HepG2 (cell line): ENCODE results near the gene HEATR1. TPM values are rescaled to one million over a fixed set of nuclear protein-coding genes. Genes with fewer than 3 reads are reported as not detected.

Source experiments
- AHR ChIP-seq: IDR thresholded peaks from 2 replicates; pipeline ENCODE4 v1.6.1; 2018; ENCODE audit warnings: missing genetic modification reagents, missing compliant biosample characterization
- ATF4 ChIP-seq, 2 experiments: fragments of 450-650 bp in 1 of 2; sonication (generic) in 1 of 2; formaldehyde crosslinking; IDR thresholded peaks; 2 replicates each; pipeline versions ENCODE4 v1.5.0 to v1.8.0; 2020 to 2022; ENCODE audit warnings: mild to moderate bottlenecking in 1 of 2, missing genetic modification reagents in 1 of 2
- CAMTA2 ChIP-seq: sonication (generic); formaldehyde crosslinking; IDR thresholded peaks from 2 replicates; pipeline ENCODE4 v1.4.0; 2020; ENCODE audit warnings: mild to moderate bottlenecking, missing genetic modification reagents, borderline replicate concordance
- CREB1 ChIP-seq, 2 experiments: fragments of 450-650 bp in 1 of 2; IDR thresholded peaks; 2 replicates each; pipeline ENCODE4 v1.6.1; 2016 to 2017; ENCODE audit warnings: control low read depth in 1 of 2, mild to moderate bottlenecking in 1 of 2, missing compliant biosample characterization in 1 of 2, missing genetic modification characterization in 1 of 2
- DNMT1 ChIP-seq: sonication (generic); formaldehyde crosslinking; IDR thresholded peaks from 2 replicates; pipeline ENCODE4 v1.5.1; 2020; ENCODE audit warnings: mild to moderate bottlenecking, missing genetic modification reagents
- GTF2F1 ChIP-seq: fragments of 150-350 bp; IDR thresholded peaks from 2 replicates; pipeline ENCODE4 v1.6.1; 2014; ENCODE audit warnings: low read length
- HHEX ChIP-seq: IDR thresholded peaks from 2 replicates; pipeline ENCODE4 v1.6.1; 2016; ENCODE audit warnings: control low read depth
- MAZ ChIP-seq, 2 experiments: sonication (generic) in 1 of 2; formaldehyde crosslinking in 1 of 2; IDR thresholded peaks; 2 replicates each; pipeline versions ENCODE4 v1.5.0 to v1.6.1; 2012 to 2020; ENCODE audit warnings: low read depth in 2 of 2, mild to moderate bottlenecking in 2 of 2, borderline replicate concordance in 1 of 2, improper control_type of control experiment in 1 of 2, low read length in 1 of 2, missing genetic modification reagents in 1 of 2, moderate library complexity in 1 of 2
- MZF1 ChIP-seq: sonication (generic); formaldehyde crosslinking; IDR thresholded peaks from 2 replicates; pipeline ENCODE4 v1.8.1; 2023; ENCODE audit warnings: mild to moderate bottlenecking, missing genetic modification reagents, borderline replicate concordance
- NBN ChIP-seq: fragments of 450-650 bp; conservative IDR thresholded peaks from 2 replicates; pipeline ENCODE4 v1.6.1; 2017
- NCOA2 ChIP-seq: sonication (generic); formaldehyde crosslinking; IDR thresholded peaks from 2 replicates; pipeline ENCODE4 v1.8.0; 2022; ENCODE audit warnings: inconsistent platforms
- NR3C1 ChIP-seq: sonication (generic); formaldehyde crosslinking; IDR thresholded peaks from 2 replicates; pipeline ENCODE4 v1.4.0; 2020; ENCODE audit warnings: missing genetic modification reagents
- POLR2AphosphoS5 ChIP-seq: IDR thresholded peaks from 2 replicates; pipeline ENCODE4 v1.6.1; 2012; ENCODE audit warnings: low read depth, low read length
- TFDP2 ChIP-seq: sonication (generic); formaldehyde crosslinking; IDR thresholded peaks from 2 replicates; pipeline ENCODE4 v1.4.0; 2020; ENCODE audit warnings: missing genetic modification reagents
- ZFP37 ChIP-seq: sonication (generic); formaldehyde crosslinking; IDR thresholded peaks from 2 replicates; pipeline ENCODE4 v1.4.0; 2020; ENCODE audit warnings: missing genetic modification reagents, borderline replicate concordance
- ZFX ChIP-seq: sonication (generic); formaldehyde crosslinking; IDR thresholded peaks from 2 replicates; pipeline ENCODE4 v1.4.0; 2020; ENCODE audit warnings: mild to moderate bottlenecking, low read depth, missing genetic modification reagents, moderate library complexity
- ZNF143 ChIP-seq: sonication (generic); formaldehyde crosslinking; IDR thresholded peaks from 2 replicates; pipeline ENCODE4 v1.4.0; 2020; ENCODE audit warnings: missing genetic modification reagents
- ZNF780A ChIP-seq: sonication (generic); formaldehyde crosslinking; IDR thresholded peaks from 2 replicates; pipeline ENCODE4 v1.8.0; 2022; ENCODE audit warnings: mild to moderate bottlenecking, missing genetic modification reagents, moderate library complexity
- polyA plus RNA-seq, 8 experiments: library from polyadenylated mRNA; depleted of rRNA in 3 of 8; stranded (reverse) in 7 of 8; unstranded in 1 of 8; fragments of >200 nt; fragmentation: Illumina TruSeq in 4 of 8; extraction: Trizol in 4 of 8; gene quantifications; 2 replicates each; pipeline versions ENCODE4 v1.2.1 to v1.2.3, GENCODE V29; 2011 to 2016; ENCODE audit warnings: low read depth in 4 of 8, missing spikeins in 1 of 8, mixed read lengths in 1 of 8; ENCODE audit not compliant: insufficient read depth in 1 of 8
- total RNA-seq, 5 experiments: library from RNA; depleted of rRNA; stranded (reverse); fragments of >200 nt; fragmentation: Illumina TruSeq; extraction: Trizol; gene quantifications; 2 replicates each; pipeline ENCODE4 v1.2.3, GENCODE V29; 2016; ENCODE audit warnings: low read depth in 1 of 5
- TF ChIP-seq, protein P1 (sequence below): sonication (generic); formaldehyde crosslinking; IDR thresholded peaks from 2 replicates; pipeline ENCODE4 v1.4.0; 2020; ENCODE audit warnings: mild to moderate bottlenecking, missing genetic modification reagents, borderline replicate concordance
- TF ChIP-seq, protein P2 (sequence below), 2 experiments: sonication (generic) in 1 of 2; formaldehyde crosslinking in 1 of 2; IDR thresholded peaks; 2 replicates each; pipeline versions ENCODE4 v1.5.1 to v1.6.1; 2011 to 2020; ENCODE audit warnings: borderline replicate concordance in 1 of 2, low read depth in 1 of 2, low read length in 1 of 2, mild to moderate bottlenecking in 1 of 2, missing genetic modification reagents in 1 of 2, moderate library complexity in 1 of 2

The HEATR1 gene
- total and polyA plus RNA-seq, 2 of the 13 experiments (the other 11 are each of a cell fraction or from before 2014, with no cell fraction given), result 10.2 to 45.8 TPM

DNA sequence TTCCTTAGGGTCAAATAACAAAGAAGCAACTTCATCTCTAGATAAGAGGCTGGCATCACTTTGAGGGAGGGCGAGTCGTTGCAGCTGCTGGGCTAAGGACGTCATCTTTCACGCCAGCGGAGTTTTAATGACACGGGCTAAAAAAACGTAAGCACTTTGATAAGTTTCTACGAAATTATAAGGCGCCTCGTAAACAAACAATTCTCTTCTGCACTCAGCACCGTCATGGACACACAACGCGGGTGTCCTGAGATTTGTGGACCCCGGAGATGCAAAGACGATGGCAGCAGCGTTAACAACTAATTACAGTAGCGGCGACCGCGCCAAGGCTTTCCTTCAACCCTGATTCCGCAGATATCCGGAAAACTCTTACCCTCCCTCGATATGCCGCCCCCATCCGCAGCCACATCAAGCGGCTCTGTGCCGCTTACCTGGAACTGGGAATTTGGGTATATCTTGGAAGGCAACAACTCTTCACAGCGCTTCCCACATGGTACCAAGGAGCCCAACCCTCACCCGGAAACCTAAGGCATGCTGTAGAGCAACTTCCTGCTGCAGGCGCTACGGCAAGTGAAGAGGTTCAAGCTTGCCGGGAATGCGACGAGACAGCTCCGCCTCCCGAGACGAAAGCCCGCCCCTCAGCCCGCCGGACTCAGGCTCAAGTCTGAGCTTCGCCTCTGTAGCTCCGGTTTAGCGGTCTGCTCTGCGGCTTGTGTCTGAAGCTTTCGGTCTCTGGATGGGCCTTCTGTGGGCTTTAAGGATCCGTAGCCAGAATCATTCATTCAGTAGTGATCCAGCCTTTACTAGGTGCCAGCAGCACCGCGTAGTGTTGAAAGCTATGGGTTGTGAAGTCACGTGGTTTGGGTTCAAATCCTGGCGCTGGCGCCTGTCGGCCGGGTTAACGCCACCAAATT, at the start of gene HEATR1 (continued):
- TF ChIP-seq, protein P1, sequence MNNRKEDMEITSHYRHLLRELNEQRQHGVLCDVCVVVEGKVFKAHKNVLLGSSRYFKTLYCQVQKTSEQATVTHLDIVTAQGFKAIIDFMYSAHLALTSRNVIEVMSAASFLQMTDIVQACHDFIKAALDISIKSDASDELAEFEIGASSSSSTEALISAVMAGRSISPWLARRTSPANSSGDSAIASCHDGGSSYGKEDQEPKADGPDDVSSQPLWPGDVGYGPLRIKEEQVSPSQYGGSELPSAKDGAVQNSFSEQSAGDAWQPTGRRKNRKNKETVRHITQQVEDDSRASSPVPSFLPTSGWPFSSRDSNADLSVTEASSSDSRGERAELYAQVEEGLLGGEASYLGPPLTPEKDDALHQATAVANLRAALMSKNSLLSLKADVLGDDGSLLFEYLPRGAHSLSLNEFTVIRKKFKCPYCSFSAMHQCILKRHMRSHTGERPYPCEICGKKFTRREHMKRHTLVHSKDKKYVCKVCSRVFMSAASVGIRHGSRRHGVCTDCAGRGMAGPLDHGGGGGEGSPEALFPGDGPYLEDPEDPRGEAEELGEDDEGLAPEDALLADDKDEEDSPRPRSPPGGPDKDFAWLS, result no peak
- TF ChIP-seq HHEX (CRISPR knock-in tag) (no peak), ATF4 (CRISPR knock-in tag; IDR thresholded peaks at IDR 0.05) (0 out of 4 replicates have a peak, but pooled peaks of 1 of the 2 experiments have one; percentile 62), NBN (no peak), ZFP37 (no peak), MAZ (IDR thresholded peaks at IDR 0.05; ENCODE audit: borderline replicate concordance, low read depth, low read length) (no peak), MAZ (CRISPR knock-in tag; IDR thresholded peaks at IDR 0.05; ENCODE audit: low read depth) (peak; percentile 28; the same call in 1 of the 2 replicates), CREB1 (IDR thresholded peaks at IDR 0.05) (peak; percentile 32), CREB1 (CRISPR knock-in tag; IDR thresholded peaks at IDR 0.05) (peak; percentile 84), ZNF143 (CRISPR knock-in tag) (peak; percentile 67), ZNF780A (CRISPR knock-in tag) (no peak), CAMTA2 (CRISPR knock-in tag) (peak; percentile 24; the same call in 1 of the 2 replicates), NR3C1 (CRISPR knock-in tag) (no peak), TFDP2 (CRISPR knock-in tag) (peak; percentile 80), DNMT1 (CRISPR knock-in tag) (peak; percentile 38; the same call in 1 of the 2 replicates), POLR2AphosphoS5 (peak; percentile 91), MZF1 (CRISPR knock-in tag) (no peak), GTF2F1 (no peak), AHR (peak; percentile 73; the same call in 1 of the 2 replicates), NCOA2 (CRISPR knock-in tag) (peak; percentile 57), ZFX (peak; percentile 61)
- TF ChIP-seq, protein P2, sequence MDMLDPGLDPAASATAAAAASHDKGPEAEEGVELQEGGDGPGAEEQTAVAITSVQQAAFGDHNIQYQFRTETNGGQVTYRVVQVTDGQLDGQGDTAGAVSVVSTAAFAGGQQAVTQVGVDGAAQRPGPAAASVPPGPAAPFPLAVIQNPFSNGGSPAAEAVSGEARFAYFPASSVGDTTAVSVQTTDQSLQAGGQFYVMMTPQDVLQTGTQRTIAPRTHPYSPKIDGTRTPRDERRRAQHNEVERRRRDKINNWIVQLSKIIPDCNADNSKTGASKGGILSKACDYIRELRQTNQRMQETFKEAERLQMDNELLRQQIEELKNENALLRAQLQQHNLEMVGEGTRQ (IDR thresholded peaks at IDR 0.05; ENCODE audit: low read depth, low read length), result peak; percentile 62
- TF ChIP-seq, protein P2 (CRISPR knock-in tag; IDR thresholded peaks at IDR 0.05; ENCODE audit: borderline replicate concordance), result peak; percentile 82; the same call in 1 of the 2 replicates
